D721Med (cell line): Measurements from ENCODE around the gene ABCG8.

Experiments used
- DNase-seq: peaks from one replicate; pipeline ENCODE4 v3.0.0; 2011; ENCODE audit warnings: low spot score; ENCODE audit not compliant: insufficient read length
- FAIRE-seq: peaks from 2 replicates; lab custom pipeline; 2011; peaks lifted over from hg19 to GRCh38; lab: Jason Lieb, UNC
- CTCF ChIP-seq: IDR thresholded peaks from 2 replicates; pipeline ENCODE4 v1.5.1; 2012; ENCODE audit warnings: mild to moderate bottlenecking, control low read depth; ENCODE audit not compliant: insufficient read depth; ENCODE audit errors: missing control alignments

The ABCG8 gene

DNA sequence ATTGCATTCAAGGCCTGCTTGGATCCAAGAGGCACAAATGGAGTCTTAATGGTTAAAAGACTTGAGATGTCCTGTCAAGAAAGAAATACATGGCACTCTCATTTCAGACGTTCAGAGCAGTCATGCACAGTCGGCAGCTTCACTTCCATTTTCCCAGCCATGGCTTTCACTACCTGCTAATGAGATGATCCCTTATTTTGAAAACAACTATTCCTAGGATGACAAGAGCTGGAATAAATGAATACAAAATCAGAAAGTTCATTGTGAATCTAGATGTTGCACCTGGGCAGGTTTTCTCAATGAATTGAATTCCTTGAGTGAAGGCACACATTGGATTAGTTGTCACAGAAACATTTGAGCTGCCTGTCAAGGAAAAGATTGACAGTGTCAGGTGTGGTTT is 25.8 kb upstream of the ABCG8 start:
- TF ChIP-seq CTCF: no peak
- DNase-seq: no peak
- FAIRE-seq: no peak

DNA sequence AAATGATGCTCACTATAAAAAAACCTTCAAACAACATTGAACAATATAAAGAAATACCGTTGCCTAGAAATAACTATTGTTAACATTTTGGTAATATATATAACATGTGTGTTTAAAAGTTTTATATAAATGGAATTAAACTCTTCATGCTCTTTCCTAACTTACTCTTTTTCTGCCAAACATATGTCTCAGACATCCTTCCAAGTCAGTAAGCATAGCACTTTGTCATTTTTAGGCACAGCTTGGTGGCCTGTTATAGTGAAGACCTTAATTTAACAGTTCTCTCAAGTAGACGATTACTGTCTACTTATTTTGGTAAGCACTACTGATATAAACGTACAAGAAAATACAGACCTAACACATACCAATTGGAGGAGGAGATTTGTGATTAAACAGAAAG is 24.1 kb upstream of the ABCG8 start:
- FAIRE-seq: no peak
- TF ChIP-seq CTCF: no peak
- no peak for DNase-seq

- DNase-seq: no peak
- no peak for TF ChIP-seq CTCF
Observed at GRCh38 chr2:43818761-43819160, 20.0 kb upstream of the ABCG8 start.

GRCh38 chr2:43819491-43820163 is 19.1 kb upstream of the ABCG8 start:
- FAIRE-seq (no peak), DNase-seq (no peak)
- TF ChIP-seq CTCF: no peak

More at GRCh38 chr2:43818761-43819160, 20.0 kb upstream of the ABCG8 start:
- FAIRE-seq: no peak

DNA sequence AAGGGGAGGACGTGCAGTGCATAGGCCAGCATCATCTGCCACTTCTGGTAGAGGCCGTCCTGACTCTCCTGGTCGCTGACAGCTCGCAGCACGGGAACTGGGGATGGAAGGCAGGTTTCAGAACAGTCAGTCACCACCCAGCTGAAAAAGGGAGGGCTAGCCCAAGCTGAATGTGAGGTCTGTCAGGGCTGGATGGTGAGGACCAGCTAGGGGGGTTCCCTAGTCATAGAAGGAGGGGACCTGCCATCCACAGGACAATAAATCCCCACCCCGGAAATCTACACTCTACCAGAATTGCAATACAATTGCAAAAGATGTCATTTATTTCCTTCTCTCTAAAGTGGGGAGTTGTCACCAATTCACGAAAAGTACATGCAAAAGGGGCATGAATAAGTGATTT is 15.9 kb upstream of the ABCG8 start:
- FAIRE-seq: no peak
- TF ChIP-seq CTCF: no peak
- DNase-seq: no peak

GRCh38 chr2:43823751-43824150 is 15.0 kb upstream of the ABCG8 start:
- FAIRE-seq (no peak), DNase-seq (no peak)
- no peak for TF ChIP-seq CTCF

- DNase-seq: no peak
- FAIRE-seq: no peak
- no peak for TF ChIP-seq CTCF
Observed at GRCh38 chr2:43824512-43824911, 14.3 kb upstream of the ABCG8 start.
